ENCODE data around the gene RUSC2. TPM values are rescaled to one million over a fixed set of nuclear protein-coding genes. Genes with fewer than 3 reads are reported as not detected.

Gene RUSC2
- total and polyA plus RNA-seq, 3 donors from 2014 or later = 28.7 to 78.1 (median 32.3) TPM

DNA sequence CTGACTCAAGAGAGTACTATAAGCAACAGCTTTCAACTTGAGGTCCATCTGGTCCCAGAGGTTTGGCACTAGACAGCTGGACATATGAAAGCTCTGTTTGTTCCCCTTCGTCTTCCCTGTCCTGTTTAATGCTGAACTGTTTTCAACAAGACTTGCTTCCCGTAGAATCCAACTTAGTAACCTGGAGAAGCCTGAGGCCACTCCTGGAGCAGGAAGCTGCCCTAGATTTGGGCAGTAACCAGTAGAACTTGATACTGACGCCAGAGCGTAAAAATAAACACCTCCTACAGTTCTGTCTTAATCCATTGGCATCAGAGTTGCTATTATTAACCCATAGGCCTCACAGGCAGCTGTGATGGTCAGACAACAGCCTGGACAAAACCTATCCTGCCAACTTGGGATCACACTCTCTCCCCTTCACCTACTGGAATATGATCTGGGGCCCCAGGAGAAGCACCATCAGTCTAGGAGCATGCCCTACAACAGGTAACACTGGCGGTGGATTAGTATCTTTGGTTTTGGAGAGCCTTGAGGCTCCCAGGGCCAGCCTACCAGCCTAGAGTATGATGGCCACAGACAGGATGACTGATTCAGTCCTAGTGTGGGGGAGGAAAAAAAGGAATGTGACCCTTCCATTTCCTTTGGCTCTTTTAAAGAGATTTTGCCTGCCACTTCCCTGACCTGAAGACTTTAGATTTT lies 29.2 kb downstream of the RUSC2 start:
- Histone ChIP-seq H3K27me3 (no peaks in the 10 kb centered on the region), H3K36me3 (ENCODE audit: low read depth, missing control alignments) (no peaks in the 10 kb centered on the region), H3K9me3 (no peaks in the 10 kb centered on the region), H3K27ac (peak overlapping the region; percentile 72 to 87), H3K4me1 (peaks cover 43% of the 10 kb centered on the region), H3K4me3 (no peak overlapping the region)
- DNase-seq = no peak
- TF ChIP-seq, protein P1, sequence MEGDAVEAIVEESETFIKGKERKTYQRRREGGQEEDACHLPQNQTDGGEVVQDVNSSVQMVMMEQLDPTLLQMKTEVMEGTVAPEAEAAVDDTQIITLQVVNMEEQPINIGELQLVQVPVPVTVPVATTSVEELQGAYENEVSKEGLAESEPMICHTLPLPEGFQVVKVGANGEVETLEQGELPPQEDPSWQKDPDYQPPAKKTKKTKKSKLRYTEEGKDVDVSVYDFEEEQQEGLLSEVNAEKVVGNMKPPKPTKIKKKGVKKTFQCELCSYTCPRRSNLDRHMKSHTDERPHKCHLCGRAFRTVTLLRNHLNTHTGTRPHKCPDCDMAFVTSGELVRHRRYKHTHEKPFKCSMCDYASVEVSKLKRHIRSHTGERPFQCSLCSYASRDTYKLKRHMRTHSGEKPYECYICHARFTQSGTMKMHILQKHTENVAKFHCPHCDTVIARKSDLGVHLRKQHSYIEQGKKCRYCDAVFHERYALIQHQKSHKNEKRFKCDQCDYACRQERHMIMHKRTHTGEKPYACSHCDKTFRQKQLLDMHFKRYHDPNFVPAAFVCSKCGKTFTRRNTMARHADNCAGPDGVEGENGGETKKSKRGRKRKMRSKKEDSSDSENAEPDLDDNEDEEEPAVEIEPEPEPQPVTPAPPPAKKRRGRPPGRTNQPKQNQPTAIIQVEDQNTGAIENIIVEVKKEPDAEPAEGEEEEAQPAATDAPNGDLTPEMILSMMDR (IDR thresholded peaks at IDR 0.05) = no peak
- TF ChIP-seq POLR2A (IDR thresholded peaks at IDR 0.05) = no peak
- WGBS, 2 donors = 46 to 54% methylated on average over 5 of the region's 5 CpGs
- intact Hi-C loops (cut with DNase I; ENCODE audit: low total_unique reads) = no loop called here

DNA sequence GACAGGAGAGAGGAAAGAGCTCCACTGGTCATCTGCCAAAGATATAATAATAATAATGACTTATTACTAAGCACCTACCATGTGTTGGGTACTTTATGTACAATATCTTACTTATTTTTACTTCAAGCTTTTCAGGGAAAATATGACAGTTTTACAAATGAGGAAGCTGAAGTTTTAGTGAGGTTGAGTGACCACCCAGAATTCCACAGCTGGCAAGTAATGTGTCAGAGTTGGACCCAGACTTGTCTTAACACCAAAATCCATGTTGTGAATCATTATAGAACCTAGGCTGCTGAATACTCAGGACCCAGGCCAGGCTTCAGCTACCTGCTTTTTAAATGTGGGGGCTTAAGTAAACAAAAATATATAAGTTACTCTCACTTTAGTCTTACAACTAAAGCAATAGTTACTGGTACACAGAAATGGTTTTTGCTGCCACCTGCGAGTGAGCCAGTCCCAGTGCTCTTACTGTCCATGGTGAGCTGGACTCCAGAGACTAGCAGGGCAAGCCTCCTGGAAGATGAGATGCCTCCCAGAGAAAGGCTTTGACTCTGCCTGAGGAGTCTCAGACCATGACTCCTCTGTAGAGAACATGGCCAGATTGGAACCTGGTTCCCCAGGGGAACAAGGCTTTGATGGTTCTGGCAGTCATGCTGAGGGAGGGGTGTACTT lies 29.9 kb downstream of the RUSC2 start:
- TF ChIP-seq, protein P1 (IDR thresholded peaks at IDR 0.05) = no peak
- no peak for TF ChIP-seq POLR2A (IDR thresholded peaks at IDR 0.05)
- Histone ChIP-seq H3K27me3 (no peaks in the 10 kb centered on the region), H3K4me3 (no peak overlapping the region), H3K36me3 (ENCODE audit: low read depth, missing control alignments) (no peaks in the 10 kb centered on the region), H3K9me3 (no peaks in the 10 kb centered on the region), H3K4me1 (peaks cover 43% of the 10 kb centered on the region), H3K27ac (peak overlapping the region in 1 of 2 donors; percentile 87)
- WGBS, 2 donors = 90 to 91% methylated on average over 1 of the region's 1 CpG
- intact Hi-C loops (cut with DNase I; ENCODE audit: low total_unique reads) = no loop called here
- DNase-seq = no peak

DNA sequence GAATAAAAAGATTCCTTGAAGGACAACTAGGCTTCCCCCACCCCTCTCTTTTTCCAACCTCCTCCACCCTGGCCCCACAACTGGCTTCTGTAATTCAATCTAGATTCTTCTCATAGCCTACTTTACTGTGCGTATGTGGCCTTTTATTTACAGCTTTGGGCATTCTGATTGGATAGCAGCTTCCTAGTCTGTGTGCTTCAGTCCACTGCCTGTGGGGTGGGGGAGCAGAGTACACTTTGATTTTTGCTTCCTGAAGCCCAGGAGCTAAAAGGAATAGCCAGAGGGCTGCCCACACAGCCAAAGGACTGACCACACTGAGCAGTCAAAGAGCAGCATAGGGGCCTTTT lies 30.4 kb downstream of the RUSC2 start:
- no peak for DNase-seq

DNA sequence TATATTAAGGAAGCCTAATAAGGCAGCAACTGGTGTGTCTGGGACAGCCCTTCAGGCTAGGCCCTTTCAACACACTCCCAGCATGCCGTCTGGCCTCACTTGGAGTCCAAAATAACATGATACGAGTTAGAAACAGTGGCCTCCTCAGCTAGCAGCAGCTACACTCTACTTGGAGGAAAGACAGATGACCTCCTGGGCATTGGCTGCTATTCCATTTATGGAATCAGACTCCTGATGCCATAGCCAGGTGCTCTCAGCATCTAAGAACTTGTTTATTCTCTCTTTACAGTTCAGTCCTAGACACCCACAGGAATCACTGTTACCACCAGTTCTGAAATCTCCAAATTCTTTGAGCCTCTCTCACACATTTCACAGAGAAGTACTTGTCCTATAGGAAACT lies 31.8 kb downstream of the RUSC2 start:
- H3K9me3 ChIP-seq = no peaks in the 10 kb centered on the region
- H3K36me3 ChIP-seq (ENCODE audit: low read depth, missing control alignments) = no peaks in the 10 kb centered on the region
- peaks cover 44% of the 10 kb centered on the region for H3K4me1 ChIP-seq
- no peaks in the 10 kb centered on the region for H3K27me3 ChIP-seq
- intact Hi-C loops (cut with DNase I; ENCODE audit: low total_unique reads) = no loop called here
- DNase-seq = no peak
- TF ChIP-seq POLR2A (IDR thresholded peaks at IDR 0.05) = no peak
- TF ChIP-seq, protein P1 (IDR thresholded peaks at IDR 0.05) = no peak
- no peak overlapping the region for H3K27ac ChIP-seq
- WGBS, 2 donors = 76% methylated on average over 2 of the region's 2 CpGs
- H3K4me3 ChIP-seq = no peak overlapping the region

More for the DNA sequence above, 30.4 kb downstream of the RUSC2 start:
- H3K9me3 ChIP-seq = no peaks in the 10 kb centered on the region
- no peak for TF ChIP-seq POLR2A (IDR thresholded peaks at IDR 0.05)
- TF ChIP-seq, protein P1 (IDR thresholded peaks at IDR 0.05) = no peak
- H3K27ac ChIP-seq = peak overlapping the region in 1 of 2 donors; percentile 87
- intact Hi-C loops (cut with DNase I; ENCODE audit: low total_unique reads) = no loop called here
- no peaks in the 10 kb centered on the region for H3K36me3 ChIP-seq (ENCODE audit: low read depth, missing control alignments)
- H3K4me1 ChIP-seq = peaks cover 43% of the 10 kb centered on the region
- 66 to 67% methylated on average over 1 of the region's 1 CpG for WGBS, 2 donors
- no peak overlapping the region for H3K4me3 ChIP-seq
- H3K27me3 ChIP-seq = no peaks in the 10 kb centered on the region

Measured in testis (tissue), 3 donors.